Spleen (tissue), 7 donors: Measurements from ENCODE around the gene ALKBH1.

Experiments
- POLR2A ChIP-seq, 3 donors: fragments of 450-650 bp; IDR thresholded peaks; one replicate each; pipeline ENCODE4 v1.5.1; 2017; ENCODE audit warnings: antibody characterized with exemption in 3 of 3, mild to moderate bottlenecking in 1 of 3
- TF ChIP-seq, protein P1 (sequence below), 11 experiments: fragments of 200-600 bp in 7 of 11; fragments of 450-650 bp in 4 of 11; sonication (generic) in 4 of 11; IDR thresholded peaks in 8 of 11; conservative IDR thresholded peaks in 3 of 11; 1 replicate in 7 of 11; 2 replicates in 4 of 11; pipeline versions ENCODE4 v1.4.0 to v1.8.0; 2016 to 2021; ENCODE audit warnings: antibody characterized with exemption in 11 of 11, inconsistent platforms in 4 of 11, mild to moderate bottlenecking in 1 of 11
- donor health status: DM: no; HTN: no; CAD: no; lungs with moderate emphysema.
- donor health status: DM: no; HTN: no; CAD: no.
- donor health status: DM: no; HTN: no; CAD: no.

DNA sequence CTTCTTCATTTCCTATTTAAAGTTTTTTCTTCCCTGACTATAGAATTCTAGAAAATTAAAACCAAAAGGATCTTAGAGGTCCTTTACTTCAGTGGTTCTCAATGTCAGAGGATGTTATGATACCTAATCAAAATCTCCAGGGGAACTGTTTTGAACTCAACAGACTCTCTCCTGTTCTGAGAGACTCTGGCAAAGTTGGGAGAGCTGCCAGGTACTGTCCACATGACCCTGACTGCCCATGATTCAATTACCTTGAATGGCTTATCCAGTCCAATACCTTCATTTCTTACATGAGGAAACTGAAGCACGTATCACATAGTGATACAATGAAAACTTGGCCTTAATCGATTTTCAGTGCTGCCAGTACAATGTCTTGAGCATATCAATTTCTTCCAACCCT, 16.6 kb downstream of the ALKBH1 start:
- TF ChIP-seq, protein P1, sequence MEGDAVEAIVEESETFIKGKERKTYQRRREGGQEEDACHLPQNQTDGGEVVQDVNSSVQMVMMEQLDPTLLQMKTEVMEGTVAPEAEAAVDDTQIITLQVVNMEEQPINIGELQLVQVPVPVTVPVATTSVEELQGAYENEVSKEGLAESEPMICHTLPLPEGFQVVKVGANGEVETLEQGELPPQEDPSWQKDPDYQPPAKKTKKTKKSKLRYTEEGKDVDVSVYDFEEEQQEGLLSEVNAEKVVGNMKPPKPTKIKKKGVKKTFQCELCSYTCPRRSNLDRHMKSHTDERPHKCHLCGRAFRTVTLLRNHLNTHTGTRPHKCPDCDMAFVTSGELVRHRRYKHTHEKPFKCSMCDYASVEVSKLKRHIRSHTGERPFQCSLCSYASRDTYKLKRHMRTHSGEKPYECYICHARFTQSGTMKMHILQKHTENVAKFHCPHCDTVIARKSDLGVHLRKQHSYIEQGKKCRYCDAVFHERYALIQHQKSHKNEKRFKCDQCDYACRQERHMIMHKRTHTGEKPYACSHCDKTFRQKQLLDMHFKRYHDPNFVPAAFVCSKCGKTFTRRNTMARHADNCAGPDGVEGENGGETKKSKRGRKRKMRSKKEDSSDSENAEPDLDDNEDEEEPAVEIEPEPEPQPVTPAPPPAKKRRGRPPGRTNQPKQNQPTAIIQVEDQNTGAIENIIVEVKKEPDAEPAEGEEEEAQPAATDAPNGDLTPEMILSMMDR (IDR thresholded peaks at IDR 0.05 in 8 of 11, conservative IDR thresholded peaks at IDR 0.05 in 3 of 11): no peak
- TF ChIP-seq POLR2A (IDR thresholded peaks at IDR 0.05): no peak
